22Rv1 (cell line): ENCODE measurements around the gene RGL1.

Experiments used
- H3K27ac ChIP-seq: fragments of 450-650 bp; 2 replicates; pipeline ENCODE4 v1.5.1; 2017
- ZFX ChIP-seq: fragments of 450-650 bp; IDR thresholded peaks from 2 replicates; pipeline ENCODE4 v1.6.1; 2017; ENCODE audit warnings: antibody characterized with exemption, borderline replicate concordance
- TF ChIP-seq, protein P1 (sequence below): fragments of 450-650 bp; IDR thresholded peaks from 2 replicates; pipeline ENCODE4 v1.5.1; 2017; ENCODE audit warnings: mild to moderate bottlenecking

Gene RGL1

DNA sequence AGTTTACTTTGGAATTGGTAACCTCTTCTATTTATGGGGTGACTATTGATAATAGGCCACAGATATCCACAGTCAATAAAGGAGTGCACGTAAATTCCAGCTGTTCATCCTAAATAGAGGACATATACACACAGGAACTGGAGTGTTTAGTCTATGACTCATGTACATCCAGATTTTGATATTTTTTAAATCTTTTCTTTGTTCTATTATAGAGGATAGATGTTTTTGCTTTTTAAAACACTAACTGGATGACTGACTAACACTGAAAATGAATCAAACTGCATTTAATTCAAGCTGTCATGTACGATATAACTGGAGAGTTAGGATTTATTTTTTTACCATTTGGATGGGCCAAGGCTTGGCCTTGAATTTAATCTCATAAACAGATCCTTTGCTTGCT, 45.9 kb downstream of the RGL1 start:
- TF ChIP-seq, protein P1, sequence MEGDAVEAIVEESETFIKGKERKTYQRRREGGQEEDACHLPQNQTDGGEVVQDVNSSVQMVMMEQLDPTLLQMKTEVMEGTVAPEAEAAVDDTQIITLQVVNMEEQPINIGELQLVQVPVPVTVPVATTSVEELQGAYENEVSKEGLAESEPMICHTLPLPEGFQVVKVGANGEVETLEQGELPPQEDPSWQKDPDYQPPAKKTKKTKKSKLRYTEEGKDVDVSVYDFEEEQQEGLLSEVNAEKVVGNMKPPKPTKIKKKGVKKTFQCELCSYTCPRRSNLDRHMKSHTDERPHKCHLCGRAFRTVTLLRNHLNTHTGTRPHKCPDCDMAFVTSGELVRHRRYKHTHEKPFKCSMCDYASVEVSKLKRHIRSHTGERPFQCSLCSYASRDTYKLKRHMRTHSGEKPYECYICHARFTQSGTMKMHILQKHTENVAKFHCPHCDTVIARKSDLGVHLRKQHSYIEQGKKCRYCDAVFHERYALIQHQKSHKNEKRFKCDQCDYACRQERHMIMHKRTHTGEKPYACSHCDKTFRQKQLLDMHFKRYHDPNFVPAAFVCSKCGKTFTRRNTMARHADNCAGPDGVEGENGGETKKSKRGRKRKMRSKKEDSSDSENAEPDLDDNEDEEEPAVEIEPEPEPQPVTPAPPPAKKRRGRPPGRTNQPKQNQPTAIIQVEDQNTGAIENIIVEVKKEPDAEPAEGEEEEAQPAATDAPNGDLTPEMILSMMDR = no peak
- TF ChIP-seq ZFX = no peak
- H3K27ac ChIP-seq = no peak overlapping the region

DNA sequence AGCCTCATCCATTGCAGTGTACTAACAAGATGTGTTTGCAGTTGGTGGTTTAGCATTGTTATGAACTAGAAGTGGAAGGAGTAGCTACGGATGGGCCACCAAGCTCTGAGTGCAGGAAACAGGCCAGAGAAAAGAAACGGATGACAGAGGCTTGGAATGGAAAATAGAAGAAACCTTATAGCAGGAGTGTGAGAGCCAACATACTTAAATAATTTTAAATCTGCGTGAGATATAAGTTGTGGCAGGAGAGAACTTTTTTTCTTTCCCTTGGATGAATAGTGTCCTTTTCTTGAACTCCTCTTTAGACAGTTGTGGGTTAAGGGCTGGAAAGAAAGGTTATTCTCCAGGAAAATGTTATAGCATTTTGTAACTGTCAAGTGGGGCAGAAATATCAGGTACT, 54.2 kb downstream of the RGL1 start:
- TF ChIP-seq, protein P1 = no peak
- no peak for TF ChIP-seq ZFX
- H3K27ac ChIP-seq = no peak overlapping the region

DNA sequence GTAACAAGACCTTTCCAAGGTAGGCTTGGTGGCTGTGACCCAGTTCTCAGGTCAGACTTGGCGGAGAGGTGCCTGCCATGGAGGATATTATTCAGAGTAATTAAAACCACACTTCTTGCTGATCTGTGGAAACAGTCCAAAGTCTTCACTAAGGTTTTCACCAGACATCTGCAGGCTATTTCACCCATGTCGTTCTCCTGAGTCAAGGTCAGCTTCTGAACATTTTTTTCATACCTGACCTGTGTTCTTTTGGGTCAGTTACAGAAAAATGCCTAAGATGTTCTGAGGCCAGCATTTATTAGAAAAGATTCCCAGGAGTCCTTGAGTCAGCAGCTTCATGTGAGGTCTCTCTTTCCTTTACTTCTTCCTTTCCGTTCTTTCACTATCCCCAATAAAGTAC, 54.9 kb downstream of the RGL1 start:
- no peak for TF ChIP-seq ZFX
- H3K27ac ChIP-seq = no peak overlapping the region

DNA sequence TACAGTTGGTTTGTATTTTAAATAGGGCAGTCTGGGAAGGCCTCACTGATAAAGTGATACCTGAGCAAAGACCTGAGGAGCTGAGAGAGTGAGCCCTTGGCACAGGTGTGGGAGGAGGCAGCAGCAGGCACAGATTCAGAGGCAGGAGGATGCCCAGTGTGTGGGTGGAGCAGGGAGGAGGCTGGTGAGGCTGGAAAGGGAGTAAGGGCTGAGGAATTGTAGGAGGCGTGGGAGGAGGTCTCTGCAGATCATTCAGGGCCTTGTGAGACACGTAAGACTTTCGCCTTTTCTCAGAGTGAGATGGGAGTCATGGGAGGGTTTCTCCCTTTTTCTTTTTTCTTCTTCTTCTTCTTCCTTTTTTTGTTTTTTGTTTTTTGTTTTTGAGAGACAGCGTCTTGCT, 58.0 kb downstream of the RGL1 start:
- no peak overlapping the region for H3K27ac ChIP-seq
- no peak for TF ChIP-seq ZFX
- TF ChIP-seq, protein P1 = no peak

DNA sequence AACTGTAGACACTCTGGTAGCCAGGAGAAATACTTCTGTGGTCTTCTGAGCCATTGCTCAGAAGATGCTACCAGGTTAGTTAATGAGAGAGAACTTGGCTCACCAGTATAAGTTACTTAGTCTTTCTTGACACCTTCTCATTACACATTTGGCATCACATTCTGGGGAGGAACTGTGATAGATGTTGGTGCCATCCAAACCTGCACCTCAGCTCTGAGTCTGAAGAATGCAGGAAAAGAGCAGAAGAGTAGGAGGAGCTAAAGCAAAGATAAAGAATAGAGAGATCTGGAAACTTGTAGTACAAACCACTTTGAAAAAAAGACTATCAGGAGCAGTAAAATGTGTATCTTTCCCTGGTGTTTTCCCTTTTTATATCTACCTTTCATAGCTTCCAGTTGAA, 58.9 kb downstream of the RGL1 start:
- TF ChIP-seq ZFX = no peak
- TF ChIP-seq, protein P1 = no peak
- no peak overlapping the region for H3K27ac ChIP-seq

DNA sequence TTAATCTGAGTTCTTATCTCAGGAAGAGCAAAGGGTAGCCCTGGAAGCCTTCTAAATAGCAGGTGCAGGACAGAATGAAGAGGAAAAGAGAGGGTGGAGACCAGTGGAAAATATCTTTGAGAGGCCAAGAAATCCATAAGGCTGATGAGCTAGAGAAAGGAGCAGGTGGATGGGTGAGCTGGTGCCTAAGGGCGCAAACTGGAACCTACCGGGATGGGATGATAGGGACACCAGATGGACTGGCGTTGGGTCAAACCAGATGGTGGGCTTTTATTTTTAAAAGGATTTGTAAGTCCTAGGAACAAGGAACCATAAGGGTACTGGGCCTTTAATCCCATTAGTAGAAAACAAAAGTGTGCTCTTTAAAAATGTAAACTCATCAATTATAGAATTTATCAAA, 59.7 kb downstream of the RGL1 start:
- no peak overlapping the region for H3K27ac ChIP-seq

DNA sequence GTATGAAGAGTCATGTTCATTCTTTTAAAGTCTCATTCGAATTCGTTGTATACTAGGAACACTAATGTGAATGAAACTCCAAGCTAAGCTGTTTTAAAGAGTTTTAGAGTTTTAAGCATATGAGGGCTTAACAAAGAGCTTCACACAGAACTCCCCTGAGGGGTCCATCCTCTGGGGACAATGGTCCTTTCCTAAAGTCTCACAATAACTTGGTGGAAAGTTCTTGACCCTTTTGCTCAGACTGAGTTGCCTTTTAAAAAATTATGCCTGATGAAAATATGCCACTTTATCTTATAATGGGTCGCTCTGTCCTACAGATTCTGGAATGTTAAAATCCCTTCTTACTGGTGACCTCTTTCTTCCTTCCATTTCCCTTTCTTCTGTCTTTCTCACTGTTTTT, 64.3 kb downstream of the RGL1 start:
- TF ChIP-seq ZFX = no peak
- TF ChIP-seq, protein P1 = no peak
- H3K27ac ChIP-seq = no peak overlapping the region

More for the DNA sequence above, 59.7 kb downstream of the RGL1 start:
- no peak for TF ChIP-seq ZFX
- TF ChIP-seq, protein P1 = no peak

DNA sequence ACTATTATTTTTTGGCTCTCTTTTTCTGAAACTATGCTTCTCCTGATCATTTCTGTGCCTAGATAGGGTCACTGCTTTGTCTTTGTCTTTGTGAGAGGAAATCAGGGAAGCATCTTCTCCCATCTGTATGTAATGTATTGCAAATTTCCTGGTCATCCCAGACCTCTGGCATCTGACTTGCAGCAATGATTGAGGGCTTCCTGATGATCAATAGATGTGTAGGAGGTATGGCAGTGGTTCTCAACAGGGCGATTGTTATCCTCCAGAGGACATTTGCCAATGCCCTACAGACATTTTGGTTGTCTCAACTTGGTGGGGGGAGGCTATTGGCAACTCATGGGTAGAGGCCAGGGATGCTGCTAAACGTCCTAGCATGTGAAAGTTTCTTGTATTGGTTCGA, 64.7 kb downstream of the RGL1 start:
- no peak overlapping the region for H3K27ac ChIP-seq
- TF ChIP-seq ZFX = no peak
- TF ChIP-seq, protein P1 = no peak
